Right lobe of liver (tissue), 6 donors: Measurements from ENCODE around the gene NFKBIZ. TPM values are rescaled to one million over a fixed set of nuclear protein-coding genes. Genes with fewer than 3 reads are reported as not detected.

ENCODE experiments used
- ATAC-seq, 4 donors: fragments of 200-7000 bp; cut with Tn5 transposase; one replicate each; pipeline ENCODE4 v1.9.1; 2020; ENCODE audit warnings: mild to moderate bottlenecking in 4 of 4, moderate library complexity in 4 of 4
- DNase-seq, 3 donors: peaks; one replicate each; pipeline ENCODE4 v3.0.0-alpha.2; 2020
- H3K27ac ChIP-seq, 3 donors: fragments of 200-600 bp; one replicate each; pipeline ENCODE4 v1.8.0; 2022
- H3K27me3 ChIP-seq, 2 donors: fragments of 200-600 bp; one replicate each; pipeline ENCODE4 v1.8.0; 2022
- H3K36me3 ChIP-seq, 4 donors: fragments of 200-600 bp; sonication (generic) in 1 of 4; one replicate each; pipeline versions ENCODE4 v1.5.1 to v1.8.0; 2017 to 2022; ENCODE audit warnings: control low read depth in 1 of 4
- H3K4me1 ChIP-seq, 4 donors: fragments of 200-600 bp; sonication (generic) in 1 of 4; one replicate each; pipeline versions ENCODE4 v1.5.1 to v1.8.0; 2017 to 2022; ENCODE audit warnings: control low read depth in 1 of 4
- H3K4me3 ChIP-seq, 3 donors: fragments of 200-600 bp; one replicate each; pipeline ENCODE4 v1.8.0; 2022
- H3K9me3 ChIP-seq, 4 donors: fragments of 200-600 bp; sonication (generic) in 1 of 4; one replicate each; pipeline versions ENCODE4 v1.5.1 to v1.8.0; 2017 to 2022; ENCODE audit warnings: control low read depth in 1 of 4
- CTCF ChIP-seq, 4 donors: fragments of 200-600 bp in 3 of 4; fragments of 450-650 bp in 1 of 4; IDR thresholded peaks; one replicate each; pipeline versions ENCODE4 v1.5.1 to v1.8.0; 2016 to 2022; ENCODE audit warnings: antibody characterized with exemption in 4 of 4, mild to moderate bottlenecking in 2 of 4
- POLR2A ChIP-seq: fragments of 450-650 bp; IDR thresholded peaks from one replicate; pipeline ENCODE4 v1.6.1; 2017; ENCODE audit warnings: antibody characterized with exemption, mild to moderate bottlenecking
- WGBS: methylation state at CpG from one replicate; pipeline ENCODE4 v1.1.6; 2018; ENCODE audit warnings: low coverage, low lambda C conversion rate; ENCODE audit not compliant: insufficient coverage; ENCODE audit errors: missing lambda C conversion rate; 5-methylcytosine and 5-hydroxymethylcytosine counted together
- intact Hi-C, 2 donors: fragments of 100-400 bp; cut with DNase I; formaldehyde crosslinking; loops; one replicate each; pipeline versions ENCODE4 v1.11.2 to v1.14.1; 2022
- total RNA-seq, 6 experiments: library from RNA; depleted of rRNA in 2 of 6; stranded (reverse); fragments of >200 nt in 2 of 6; fragmentation: NEBNext Ultra II Directional in 3 of 6; extraction: Animal tissue kit (Norgen Biotek cat#: 25700) in 3 of 6; gene quantifications; one replicate each; pipeline versions ENCODE4 v1.1.0 to v1.2.4, GENCODE V29; 2016 to 2023
- donor health status: DM: no; HTN: yes; CAD: no.
- donor health status: DM: no; HTN: no; CAD: no.
- donor health status: DM: no; HTN: no; CAD: no.
- donor health status: DM: no; HTN: yes; CAD: no.
- donor health status: DM: no; HTN: yes; CAD: no.

NFKBIZ gene
- total RNA-seq, 6 experiments from 2014 or later = 23.4 to 83.1 (median 44.4) TPM

DNA sequence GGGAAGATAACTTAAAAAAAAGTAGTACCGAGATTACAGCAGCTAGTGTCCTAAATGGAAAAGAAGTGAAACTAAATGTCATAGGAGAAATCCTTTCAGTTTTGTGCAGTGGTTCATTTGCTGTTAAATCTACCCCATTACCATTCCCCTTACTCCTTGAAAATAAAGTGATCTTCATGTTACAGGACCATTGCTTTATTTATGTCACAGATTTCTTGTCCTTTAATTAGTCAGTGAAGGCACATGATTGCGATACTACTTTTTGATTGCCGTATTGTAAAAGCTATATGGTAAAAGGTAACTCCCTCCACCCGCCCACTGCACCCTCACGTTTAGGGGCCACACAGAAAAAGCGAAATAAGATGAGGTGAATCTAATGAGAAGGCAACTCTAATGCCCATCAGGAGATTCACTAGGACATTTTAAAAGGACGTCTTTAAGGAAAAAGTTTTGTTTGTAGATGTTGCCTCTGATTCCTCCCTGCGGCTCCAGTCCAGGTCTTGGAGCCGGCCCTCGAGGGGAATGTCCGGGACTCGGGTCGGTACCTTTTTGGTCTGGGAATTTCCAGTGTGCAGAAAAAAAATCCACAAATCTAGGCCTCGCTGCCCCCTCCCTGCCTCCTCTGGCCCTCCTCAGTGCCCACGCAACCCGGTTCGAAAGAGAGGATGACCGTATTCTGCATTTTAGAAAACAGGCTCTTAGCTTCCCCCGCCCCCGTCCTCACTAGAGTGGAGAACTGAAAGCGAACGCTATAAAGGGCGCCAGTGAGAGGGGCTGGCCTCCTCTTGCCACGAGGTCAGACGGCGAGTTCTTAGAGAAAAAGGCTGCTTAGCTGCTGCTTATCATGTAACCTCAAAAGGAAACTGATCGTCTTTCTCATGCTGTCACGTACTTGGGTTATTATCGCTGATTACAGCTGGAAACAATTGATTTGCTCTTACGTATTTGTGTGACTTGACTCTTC lies 21.8 kb upstream of the NFKBIZ start:
- TF ChIP-seq POLR2A (peak; percentile 79), CTCF (IDR thresholded peaks at IDR 0.05) (peak in 1 of 4 donors; percentile 8)
- H3K4me1 ChIP-seq = peaks cover 0 to 19% (median 6%) of the 10 kb centered on the region in 4 donors
- no peaks in the 10 kb centered on the region for H3K36me3 ChIP-seq
- intact Hi-C loops = no loop called here
- H3K27me3 ChIP-seq = no peaks in the 10 kb centered on the region
- ATAC-seq (peak; percentile 80 to 89 (median 83)), DNase-seq (peak; percentile 77 to 82 (median 80))
- WGBS = 1% methylated on average over 23 of the region's 30 CpGs
- H3K27ac ChIP-seq = peak overlapping the region; percentile 89 to 94 (median 92)
- no peaks in the 10 kb centered on the region for H3K9me3 ChIP-seq
- peak overlapping the region; percentile 42 to 64 (median 50) for H3K4me3 ChIP-seq

DNA sequence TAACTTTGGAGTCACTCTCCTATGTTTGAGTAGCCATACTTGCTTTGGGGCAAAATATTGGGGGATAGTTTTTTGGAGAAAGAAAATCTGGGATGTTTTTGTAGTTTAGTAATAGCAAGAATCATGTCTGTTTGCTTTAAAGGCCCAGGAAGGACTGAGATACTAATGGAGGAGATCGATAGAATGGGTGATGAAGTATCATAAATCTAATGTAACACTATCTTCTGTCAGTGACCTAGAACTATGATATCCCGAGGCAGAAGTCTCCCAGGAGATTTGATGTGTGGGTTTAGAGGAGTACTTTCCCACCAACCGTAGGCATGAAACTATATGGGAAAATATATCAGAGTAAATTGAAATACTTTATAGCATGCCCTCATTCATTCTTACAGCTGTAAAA lies 21.0 kb upstream of the NFKBIZ start:
- no peaks in the 10 kb centered on the region for H3K36me3 ChIP-seq
- no peaks in the 10 kb centered on the region for H3K9me3 ChIP-seq
- intact Hi-C loops = no loop called here
- no peak for TF ChIP-seq CTCF (IDR thresholded peaks at IDR 0.05)
- no peak for TF ChIP-seq POLR2A
- 7% methylated on average over 3 of the region's 3 CpGs for WGBS
- no peaks in the 10 kb centered on the region for H3K27me3 ChIP-seq
- peaks cover 0 to 21% (median 6%) of the 10 kb centered on the region in 4 donors for H3K4me1 ChIP-seq
- ATAC-seq (peak in 1 of 4 donors; percentile 4), DNase-seq (no peak)
- H3K27ac ChIP-seq = peak overlapping the region; percentile 89 to 94 (median 92)
- H3K4me3 ChIP-seq = peak overlapping the region; percentile 42 to 64 (median 50)

- Histone ChIP-seq H3K4me3 (peak overlapping the region in 2 of 3 donors; percentile 3 to 42), H3K9me3 (no peaks in the 10 kb centered on the region), H3K27me3 (no peaks in the 10 kb centered on the region), H3K27ac (peak overlapping the region; percentile 89 to 94 (median 92)), H3K4me1 (peaks cover 0 to 25% (median 7%) of the 10 kb centered on the region in 4 donors), H3K36me3 (no peaks in the 10 kb centered on the region)
- intact Hi-C loops = no loop called here
- peak; percentile 65 to 86 (median 76) for ATAC-seq
- TF ChIP-seq CTCF (IDR thresholded peaks at IDR 0.05) = no peak
- TF ChIP-seq POLR2A = peak; percentile 40
- DNase-seq = peak; percentile 74 to 80 (median 74)
- 9% methylated on average over 9 of the region's 9 CpGs for WGBS
Measured at GRCh38 chr3:101828691-101829436, 20.4 kb upstream of the NFKBIZ start.

GRCh38 chr3:101829437-101829830 lies 19.9 kb upstream of the NFKBIZ start:
- TF ChIP-seq CTCF (IDR thresholded peaks at IDR 0.05) = no peak
- TF ChIP-seq POLR2A = no peak
- intact Hi-C loops = no loop called here
- no peak overlapping the region for H3K4me3 ChIP-seq
- H3K9me3 ChIP-seq = no peaks in the 10 kb centered on the region
- H3K36me3 ChIP-seq = no peaks in the 10 kb centered on the region
- H3K4me1 ChIP-seq = peaks cover 0 to 29% (median 9%) of the 10 kb centered on the region in 4 donors
- DNase-seq = no peak
- WGBS = 22% methylated on average over 2 of the region's 2 CpGs
- peak overlapping the region; percentile 89 to 94 (median 92) for H3K27ac ChIP-seq
- ATAC-seq = no peak
- no peaks in the 10 kb centered on the region for H3K27me3 ChIP-seq
